Measurements from ENCODE around the gene EPB41L2. TPM values are rescaled to one million over a fixed set of nuclear protein-coding genes. Genes with fewer than 3 reads are reported as not detected.

EPB41L2 gene
- total RNA-seq, 6 donors from 2014 or later, result 68.7 to 201 (median 98.2) TPM

GRCh38 chr6:130935978-130936377 is 127.1 kb downstream of the EPB41L2 start:
- H3K36me3 ChIP-seq, result no peaks in the 10 kb centered on the region
- no peak overlapping the region for H3K27ac ChIP-seq
- peaks cover 4 to 29% (median 8%) of the 10 kb centered on the region in 4 donors for H3K4me1 ChIP-seq
- no peak for TF ChIP-seq EP300 (IDR thresholded peaks at IDR 0.05)
- no peak for TF ChIP-seq POLR2AphosphoS5 (IDR thresholded peaks at IDR 0.05)
- TF ChIP-seq CTCF (IDR thresholded peaks at IDR 0.05), result no peak
- no peak for TF ChIP-seq POLR2A (IDR thresholded peaks at IDR 0.05)
- DNase-seq (no peak), ATAC-seq (ENCODE audit: low FRiP score in 2 of 2) (no peak)
- no peaks in the 10 kb centered on the region for H3K9me3 ChIP-seq
- H3K4me3 ChIP-seq, result no peak overlapping the region
- no peaks in the 10 kb centered on the region for H3K27me3 ChIP-seq

- H3K27ac ChIP-seq, result no peak overlapping the region
- DNase-seq, result no peak
- peaks cover 4 to 29% (median 8%) of the 10 kb centered on the region in 4 donors for H3K4me1 ChIP-seq
- no peaks in the 10 kb centered on the region for H3K27me3 ChIP-seq
- WGBS, 2 donors, result 49 to 54% methylated on average over 4 of the region's 4 CpGs
- no peak overlapping the region for H3K4me3 ChIP-seq
- TF ChIP-seq CTCF (IDR thresholded peaks at IDR 0.05) (no peak), POLR2AphosphoS5 (IDR thresholded peaks at IDR 0.05) (no peak), POLR2A (IDR thresholded peaks at IDR 0.05) (no peak), EP300 (IDR thresholded peaks at IDR 0.05) (no peak)
- no peaks in the 10 kb centered on the region for H3K9me3 ChIP-seq
- H3K36me3 ChIP-seq, result no peaks in the 10 kb centered on the region
- peak in 1 of 2 donors; percentile 54 for ATAC-seq (ENCODE audit: low FRiP score in 2 of 2)
These were observed 128.0 kb downstream of the EPB41L2 start for GRCh38 chr6:130934848-130935585.

- H3K36me3 ChIP-seq, result no peaks in the 10 kb centered on the region
- no peak overlapping the region for H3K4me3 ChIP-seq
- WGBS, 2 donors, result 74 to 85% methylated on average over 6 of the region's 6 CpGs
- DNase-seq, result no peak
- H3K4me1 ChIP-seq, result peaks cover 4 to 36% (median 15%) of the 10 kb centered on the region in 4 donors
- no peaks in the 10 kb centered on the region for H3K27me3 ChIP-seq
- no peak overlapping the region for H3K27ac ChIP-seq
- ATAC-seq (ENCODE audit: low FRiP score in 2 of 2), result peak; percentile 50 to 57
- H3K9me3 ChIP-seq, result no peaks in the 10 kb centered on the region
- TF ChIP-seq EP300 (IDR thresholded peaks at IDR 0.05) (no peak), POLR2A (IDR thresholded peaks at IDR 0.05) (no peak), POLR2AphosphoS5 (IDR thresholded peaks at IDR 0.05) (no peak)
These were observed 129.3 kb downstream of the EPB41L2 start for GRCh38 chr6:130933712-130934200.

- Histone ChIP-seq H3K4me3 (no peak overlapping the region), H3K27ac (no peak overlapping the region), H3K9me3 (no peaks in the 10 kb centered on the region), H3K4me1 (peaks cover 4 to 37% (median 17%) of the 10 kb centered on the region in 4 donors), H3K36me3 (no peaks in the 10 kb centered on the region), H3K27me3 (no peaks in the 10 kb centered on the region)
- ATAC-seq (ENCODE audit: low FRiP score in 2 of 2), result no peak
- DNase-seq, result no peak
- TF ChIP-seq POLR2AphosphoS5 (IDR thresholded peaks at IDR 0.05) (no peak), CTCF (IDR thresholded peaks at IDR 0.05) (no peak), EP300 (IDR thresholded peaks at IDR 0.05) (no peak), POLR2A (IDR thresholded peaks at IDR 0.05) (no peak)
- 86 to 97% methylated on average over 2 of the region's 2 CpGs for WGBS, 2 donors
These were observed 130.1 kb downstream of the EPB41L2 start for GRCh38 chr6:130932921-130933320.

GRCh38 chr6:130932438-130932837 is 130.6 kb downstream of the EPB41L2 start:
- Histone ChIP-seq H3K27me3 (no peaks in the 10 kb centered on the region), H3K4me3 (no peak overlapping the region), H3K9me3 (no peaks in the 10 kb centered on the region), H3K27ac (no peak overlapping the region), H3K4me1 (peaks cover 4 to 37% (median 17%) of the 10 kb centered on the region in 4 donors), H3K36me3 (no peaks in the 10 kb centered on the region)
- TF ChIP-seq POLR2A (IDR thresholded peaks at IDR 0.05), result no peak
- TF ChIP-seq CTCF (IDR thresholded peaks at IDR 0.05), result no peak
- TF ChIP-seq EP300 (IDR thresholded peaks at IDR 0.05), result no peak
- no peak for TF ChIP-seq POLR2AphosphoS5 (IDR thresholded peaks at IDR 0.05)
- ATAC-seq (ENCODE audit: low FRiP score in 2 of 2) (no peak), DNase-seq (no peak)
- 83 to 87% methylated on average over 2 of the region's 2 CpGs for WGBS, 2 donors

Measured in upper lobe of left lung (tissue), 6 donors.